GM19324 (cell line): Measurements from ENCODE around the gene TNIK.

Experiments
- ATAC-seq: cut with Tn5 transposase; IDR thresholded peaks from one replicate; pipeline ENCODE4 v1.9.1; 2021; ENCODE audit warnings: mild to moderate bottlenecking, moderate library complexity; ENCODE audit not compliant: unreplicated experiment, low FRiP score

The TNIK gene

DNA sequence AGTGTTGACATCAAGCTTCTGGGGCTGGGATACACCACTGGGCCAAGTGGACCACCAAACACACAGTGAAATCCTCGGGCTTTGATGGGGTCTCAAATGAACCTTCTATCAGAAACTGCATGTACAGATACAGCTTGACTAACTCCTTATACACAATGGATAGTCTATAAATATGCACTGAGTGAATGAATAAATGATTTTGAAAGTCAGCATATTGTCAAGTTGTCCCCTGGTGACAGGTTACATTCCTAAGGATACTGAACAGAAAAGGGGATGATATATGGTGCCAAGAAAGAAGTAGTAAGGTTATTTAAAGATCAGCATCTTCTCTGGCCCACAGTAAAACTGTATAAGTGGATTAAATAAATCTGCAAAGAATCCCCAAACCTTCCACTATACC lies 274.2 kb downstream of the TNIK start:
- no peak for ATAC-seq

DNA sequence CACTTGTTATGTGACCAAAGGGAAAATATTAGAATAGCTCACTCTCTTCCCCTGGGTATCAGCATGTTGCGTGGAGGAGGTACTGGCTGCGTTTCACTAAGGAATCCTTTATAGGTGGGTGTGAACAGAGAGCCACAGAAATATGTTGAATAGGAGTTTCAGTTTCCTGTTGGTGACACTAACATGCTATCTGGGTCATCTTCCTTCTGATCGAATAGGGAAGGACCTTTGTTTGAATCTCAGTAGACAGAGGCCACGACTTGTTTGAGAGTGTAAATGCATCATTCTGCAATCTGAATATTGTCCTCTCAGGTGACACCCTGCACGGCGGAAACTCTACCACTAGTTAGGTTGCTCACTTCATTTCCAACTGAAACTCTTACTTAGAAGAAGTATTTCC lies 275.8 kb downstream of the TNIK start:
- peak; percentile 51 for ATAC-seq

DNA sequence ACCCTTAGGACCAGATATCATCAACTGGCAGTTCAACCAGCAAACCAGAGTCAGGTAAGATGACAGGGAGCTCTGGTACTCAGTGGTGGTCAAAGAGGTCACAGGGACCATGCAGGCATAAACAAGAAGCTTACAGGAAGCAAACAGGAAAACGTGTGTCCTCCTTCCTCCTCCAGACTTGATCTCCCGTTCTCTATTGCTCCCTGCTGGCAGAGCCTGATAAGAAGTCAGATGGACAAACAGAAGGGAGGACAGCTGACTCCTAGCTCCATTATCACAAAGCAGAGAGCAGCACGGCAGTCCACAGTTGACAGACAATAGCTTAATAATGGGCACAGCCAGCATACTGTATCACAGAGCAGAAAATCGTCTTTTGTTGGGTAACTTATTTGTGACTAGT lies 277.2 kb downstream of the TNIK start:
- no peak for ATAC-seq

DNA sequence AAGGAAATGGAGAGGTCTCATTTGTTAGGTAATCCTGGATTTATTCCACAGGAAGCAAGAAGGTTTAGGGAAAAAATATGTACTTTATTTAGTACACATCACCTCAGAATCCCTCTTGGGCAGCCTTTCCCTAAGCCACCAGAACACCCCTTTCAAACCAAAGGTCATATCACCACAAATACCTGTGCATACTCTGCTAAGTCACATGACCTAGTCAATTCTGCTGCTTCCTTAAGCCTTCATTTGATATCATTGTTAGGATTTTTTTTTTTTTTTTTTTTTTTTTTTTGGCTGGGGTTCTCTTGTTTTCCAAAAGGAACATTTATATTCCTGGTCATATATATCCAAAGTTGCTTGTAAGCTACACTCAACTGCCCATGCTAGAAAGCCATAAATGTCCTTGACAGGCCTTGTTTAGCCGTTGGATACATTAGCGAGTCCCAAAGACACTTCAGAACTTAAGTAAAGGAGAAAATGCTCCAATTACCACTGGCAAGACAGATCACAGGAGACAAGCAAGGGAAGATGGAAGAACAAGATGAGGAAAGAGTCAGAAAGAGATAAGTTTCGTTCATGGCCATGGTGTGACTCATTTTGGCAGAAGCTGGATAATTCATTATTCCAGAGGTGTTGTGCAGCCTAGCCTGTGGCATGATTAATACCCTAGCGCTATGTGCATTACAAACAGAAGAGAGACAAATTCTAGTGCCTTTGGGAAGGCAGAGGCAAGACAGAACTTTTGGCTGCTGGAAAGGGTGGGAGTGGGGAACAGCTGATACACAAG lies 278.1 kb downstream of the TNIK start:
- ATAC-seq = no peak

DNA sequence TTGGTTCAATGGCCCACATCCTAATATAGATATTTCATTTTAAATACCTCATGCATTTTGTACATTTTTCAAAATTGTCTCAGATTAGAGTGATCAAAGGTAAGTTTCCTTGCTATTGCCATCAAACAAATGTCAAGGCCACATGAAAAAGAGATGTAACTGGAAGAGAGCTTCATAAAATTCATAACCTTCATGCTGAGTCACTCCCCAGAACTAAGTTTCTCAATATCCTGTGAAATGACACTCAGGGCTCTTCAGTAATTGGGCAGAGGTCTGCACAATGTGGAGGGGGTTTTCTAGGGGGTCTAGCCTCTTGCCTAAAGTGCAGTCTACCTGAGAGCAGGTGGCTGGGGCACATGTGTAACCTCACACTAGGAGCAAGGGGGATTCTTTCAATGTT lies 281.5 kb downstream of the TNIK start:
- no peak for ATAC-seq

DNA sequence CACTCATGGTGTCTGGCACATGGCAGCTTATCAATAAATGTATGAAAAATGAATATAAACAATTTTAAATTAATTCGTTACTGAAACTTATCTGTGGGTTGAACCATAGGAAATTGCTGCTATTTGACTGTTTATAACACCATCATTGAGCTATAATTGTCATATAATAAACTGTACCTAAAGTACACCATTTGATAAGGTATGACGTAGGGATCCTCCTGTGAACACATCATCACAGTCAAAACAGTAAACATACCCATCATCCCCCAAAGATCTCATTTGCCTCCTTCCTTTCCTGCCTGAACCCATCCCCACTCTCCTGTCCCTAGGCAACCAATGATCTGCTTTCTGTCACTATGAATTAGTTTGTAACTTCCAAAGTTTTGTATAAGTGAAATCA lies 282.7 kb downstream of the TNIK start:
- ATAC-seq = no peak

DNA sequence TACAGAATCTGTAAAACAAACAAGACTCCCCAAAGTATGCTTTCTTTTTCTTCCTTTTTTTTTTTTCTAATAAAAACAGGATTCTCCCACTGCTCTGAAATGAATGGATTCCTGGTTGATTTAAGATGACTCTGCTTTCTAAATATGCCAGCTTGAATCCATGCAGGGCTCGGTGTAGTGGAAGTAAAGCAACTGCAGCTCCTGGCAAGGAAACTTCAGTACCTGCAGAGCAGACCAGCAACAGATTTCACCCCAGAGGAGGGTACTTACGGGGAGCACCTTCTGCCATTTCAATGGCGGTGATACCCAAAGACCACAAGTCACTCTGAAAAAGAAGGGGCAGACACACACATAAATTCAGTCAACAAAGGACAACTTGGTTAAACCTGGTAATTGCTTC lies 283.1 kb downstream of the TNIK start:
- ATAC-seq = no peak

DNA sequence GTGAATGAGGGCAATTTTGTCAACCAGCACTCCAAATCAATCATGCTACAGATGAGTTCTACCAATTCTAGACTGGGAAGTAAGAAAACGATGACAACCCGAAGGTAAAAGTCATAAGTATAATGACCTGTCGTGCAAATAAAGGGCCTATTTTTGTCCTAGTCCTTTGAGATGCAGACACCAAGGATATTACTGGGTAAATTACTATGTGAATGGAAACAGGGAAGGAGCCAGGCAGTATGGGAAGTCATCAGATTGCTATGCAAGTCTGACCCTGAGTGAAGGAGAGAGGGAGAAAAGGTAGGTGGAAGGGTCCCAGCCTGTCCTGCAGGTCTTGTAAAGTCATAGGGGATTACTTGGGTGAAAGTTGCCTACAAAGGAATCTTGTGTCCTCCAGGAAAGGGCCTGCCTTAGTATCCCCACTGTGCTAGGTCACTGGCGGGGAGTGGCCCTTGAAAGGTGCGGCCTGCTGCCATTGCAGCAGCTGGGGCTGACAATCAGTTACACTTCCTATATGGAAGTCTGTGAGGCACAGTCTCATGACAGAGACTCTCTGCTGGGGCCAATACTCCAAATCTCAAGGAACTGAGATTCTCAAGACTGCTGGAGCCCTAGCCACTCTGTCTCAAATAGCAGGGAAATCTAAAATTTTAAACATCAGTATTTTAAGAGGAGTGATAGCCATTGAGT lies 283.8 kb downstream of the TNIK start:
- no peak for ATAC-seq

DNA sequence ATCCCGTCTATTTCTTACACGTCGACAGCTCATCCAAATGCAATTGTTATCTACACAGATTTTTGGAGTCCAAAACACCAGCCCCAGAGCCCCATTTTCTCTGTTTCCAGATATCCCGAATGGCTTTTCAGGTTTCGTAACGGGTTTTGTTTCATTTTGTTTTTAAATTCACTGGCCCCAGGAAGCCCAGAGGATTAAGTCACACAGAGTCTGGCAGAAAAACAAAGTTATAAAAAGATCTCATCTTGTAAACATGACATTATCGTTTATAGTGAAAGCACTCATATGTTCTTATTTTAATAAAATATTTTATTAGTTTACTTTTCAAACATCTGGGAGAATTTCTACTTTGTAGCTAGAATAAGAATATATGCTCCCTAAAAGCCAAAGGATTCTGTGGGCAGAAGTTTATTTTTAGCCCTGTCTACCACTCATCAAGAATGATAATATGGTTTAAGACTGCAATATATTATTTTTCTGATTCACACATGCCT lies 284.4 kb downstream of the TNIK start:
- no peak for ATAC-seq

DNA sequence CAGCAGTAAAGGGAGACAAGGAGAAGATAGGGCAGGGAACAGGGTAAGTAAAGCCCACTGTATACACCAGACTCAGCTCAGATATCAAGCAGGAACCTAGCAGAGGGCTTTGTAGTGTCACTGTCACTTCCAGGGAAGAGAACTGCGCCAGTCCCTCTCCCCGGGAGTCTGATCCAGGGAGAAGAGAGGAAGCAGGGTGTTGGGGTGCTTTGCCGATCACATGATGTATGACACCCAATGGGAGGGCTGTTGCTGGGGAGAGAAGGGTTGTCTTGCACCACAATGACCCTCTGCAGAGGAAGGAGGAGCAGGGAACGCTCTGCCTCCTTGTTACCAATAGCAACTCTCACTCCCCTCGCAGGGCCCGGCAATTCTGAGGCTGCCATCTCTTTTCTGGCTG lies 286.5 kb downstream of the TNIK start:
- ATAC-seq = no peak

DNA sequence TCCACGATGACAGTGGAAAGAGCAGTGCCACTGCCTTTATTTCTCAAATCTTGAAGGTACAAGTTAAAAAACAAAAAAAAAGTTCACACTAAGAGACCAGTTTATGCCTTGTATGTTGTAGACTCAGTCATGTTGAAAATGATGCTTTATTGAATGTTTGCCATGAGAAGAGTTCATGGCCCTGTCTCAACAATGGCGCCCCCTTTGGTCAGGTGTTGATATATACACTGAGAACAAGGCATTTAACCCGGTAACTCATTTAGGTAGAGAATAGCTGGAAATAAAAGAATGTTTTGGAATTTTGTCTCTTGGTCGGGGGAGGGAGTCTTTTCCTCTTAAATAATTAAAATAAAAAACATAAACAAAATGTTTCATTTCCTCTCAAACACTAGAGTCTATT lies 288.1 kb downstream of the TNIK start:
- ATAC-seq = no peak

DNA sequence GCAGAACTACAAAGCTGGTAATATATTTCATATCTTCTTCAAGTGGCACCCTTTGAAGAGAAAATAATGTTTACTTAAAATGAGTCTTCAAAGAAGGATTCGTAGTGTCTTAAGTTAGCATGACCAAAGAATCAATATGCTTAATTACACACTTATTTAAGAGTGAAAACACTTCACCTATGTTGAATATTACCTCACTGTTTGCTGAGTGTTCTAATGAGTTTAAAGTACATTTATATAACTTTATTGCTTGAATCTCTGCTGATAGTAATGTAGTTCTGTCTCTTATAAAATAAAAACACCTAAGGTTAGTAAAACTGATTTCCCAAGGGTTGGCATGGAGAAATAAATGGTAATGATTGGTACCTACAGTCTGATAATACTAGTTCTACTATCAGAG lies 290.3 kb downstream of the TNIK start:
- ATAC-seq = no peak

DNA sequence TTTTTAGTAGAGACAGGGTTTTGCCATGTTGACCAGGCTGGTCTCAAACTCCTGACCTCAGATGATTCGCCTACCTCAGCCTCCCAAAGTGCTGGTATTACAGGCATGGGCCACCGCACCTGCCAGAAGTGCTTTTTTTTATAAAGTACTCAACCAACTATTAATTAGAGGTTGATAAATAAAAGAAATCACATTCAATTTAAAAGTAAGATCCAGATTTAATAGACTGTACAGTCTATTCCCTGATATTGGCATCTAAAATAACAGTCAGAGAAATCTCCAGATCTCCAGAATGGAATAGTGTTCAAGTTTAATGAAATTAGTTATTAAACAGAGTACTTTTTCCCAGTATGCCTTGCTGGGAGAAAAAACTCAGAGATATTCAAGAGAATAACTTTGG lies 290.8 kb downstream of the TNIK start:
- no peak for ATAC-seq

DNA sequence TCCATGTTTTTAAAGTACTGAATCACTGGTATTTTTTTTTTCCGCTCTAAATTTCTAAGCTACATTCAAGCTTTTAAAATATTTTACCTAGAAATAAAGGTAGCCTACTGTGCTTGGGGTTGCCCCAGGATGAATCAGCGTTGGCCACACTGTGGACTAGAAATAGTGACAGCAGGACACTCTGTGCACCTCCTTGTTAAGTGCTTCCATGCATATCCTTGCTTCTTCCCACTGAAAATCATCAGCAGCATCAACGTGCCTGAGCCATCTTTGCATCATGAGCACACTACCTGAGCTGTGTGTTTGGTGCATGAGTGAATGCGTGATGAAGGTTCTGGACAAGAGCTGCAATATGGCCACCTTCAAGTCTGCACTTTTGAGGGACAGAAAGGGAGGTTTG lies 291.7 kb downstream of the TNIK start:
- ATAC-seq = no peak

DNA sequence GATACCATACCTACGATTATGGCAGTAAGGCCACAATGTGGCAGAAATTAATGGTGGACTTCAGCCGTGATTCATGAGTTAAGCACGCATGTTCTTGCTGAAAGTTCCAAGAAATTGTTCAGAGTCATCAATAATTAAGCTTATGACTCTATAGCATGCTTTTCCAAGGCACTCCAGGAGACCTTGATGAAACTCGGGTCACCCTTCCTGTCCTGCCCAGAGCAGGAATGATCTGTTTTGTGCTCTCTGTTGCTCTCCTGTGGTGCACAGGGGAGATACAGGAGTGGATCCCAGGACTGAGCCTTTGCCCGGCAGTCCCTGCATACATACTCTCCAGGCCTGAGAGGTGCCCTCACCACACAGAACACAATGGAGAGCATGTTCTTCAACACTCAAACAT lies 292.1 kb downstream of the TNIK start:
- no peak for ATAC-seq

DNA sequence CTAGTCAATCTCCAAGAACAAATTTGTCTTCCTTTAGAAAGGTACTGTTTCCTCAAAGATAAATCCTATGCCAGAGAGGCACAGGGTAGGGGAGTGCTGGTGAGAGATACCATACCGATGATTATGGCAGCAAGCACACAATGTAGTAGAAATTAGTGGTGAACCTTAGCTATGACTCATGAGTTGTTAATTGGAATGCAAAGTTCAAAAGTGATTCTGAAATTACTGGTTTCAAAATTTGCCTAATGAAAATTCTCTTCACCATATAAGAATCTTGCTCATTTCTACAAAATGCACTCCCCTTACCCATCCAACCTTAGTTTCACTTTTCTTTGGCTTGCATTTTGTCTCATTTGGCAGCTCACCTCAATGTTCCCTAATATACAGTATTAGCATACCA lies 294.2 kb downstream of the TNIK start:
- no peak for ATAC-seq

DNA sequence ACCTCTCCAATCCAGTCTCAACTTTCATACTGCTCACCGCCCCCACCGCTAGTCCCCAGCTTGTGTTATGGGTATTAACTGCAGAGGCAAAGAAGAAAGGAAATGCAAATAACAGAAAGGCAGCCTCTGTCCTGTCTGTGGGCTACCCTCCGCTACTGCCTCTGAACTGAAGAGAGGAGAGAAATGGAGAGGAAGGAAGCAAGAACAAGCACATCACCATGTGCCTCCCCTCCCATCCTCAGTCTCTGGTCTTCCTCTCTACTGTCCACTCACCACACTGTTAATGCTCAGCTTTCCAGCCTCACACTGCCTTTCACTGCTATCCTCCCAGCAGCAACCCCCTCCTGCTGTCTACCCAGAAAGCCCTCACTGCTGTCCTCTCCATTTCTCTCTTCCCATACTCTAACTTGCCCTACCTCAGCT lies 294.7 kb downstream of the TNIK start:
- ATAC-seq = no peak

DNA sequence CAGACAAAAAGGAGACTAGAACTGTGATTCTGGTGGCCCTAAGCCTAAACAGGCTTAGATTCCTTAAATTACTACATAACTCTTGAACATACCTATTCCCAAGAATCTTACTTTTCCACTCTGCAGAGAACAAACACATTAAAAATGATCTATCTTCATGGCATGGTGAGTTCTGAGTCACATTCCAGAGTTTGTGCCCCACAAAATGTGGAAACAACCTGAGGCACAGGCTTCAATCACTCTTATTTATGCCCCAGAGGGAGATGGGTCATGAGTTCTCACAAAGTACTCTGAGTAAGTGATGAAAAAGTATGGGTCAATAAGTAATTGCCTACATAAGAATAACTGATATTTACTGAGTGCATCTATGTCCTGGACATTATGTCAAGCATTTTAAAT lies 296.1 kb downstream of the TNIK start:
- ATAC-seq = no peak

DNA sequence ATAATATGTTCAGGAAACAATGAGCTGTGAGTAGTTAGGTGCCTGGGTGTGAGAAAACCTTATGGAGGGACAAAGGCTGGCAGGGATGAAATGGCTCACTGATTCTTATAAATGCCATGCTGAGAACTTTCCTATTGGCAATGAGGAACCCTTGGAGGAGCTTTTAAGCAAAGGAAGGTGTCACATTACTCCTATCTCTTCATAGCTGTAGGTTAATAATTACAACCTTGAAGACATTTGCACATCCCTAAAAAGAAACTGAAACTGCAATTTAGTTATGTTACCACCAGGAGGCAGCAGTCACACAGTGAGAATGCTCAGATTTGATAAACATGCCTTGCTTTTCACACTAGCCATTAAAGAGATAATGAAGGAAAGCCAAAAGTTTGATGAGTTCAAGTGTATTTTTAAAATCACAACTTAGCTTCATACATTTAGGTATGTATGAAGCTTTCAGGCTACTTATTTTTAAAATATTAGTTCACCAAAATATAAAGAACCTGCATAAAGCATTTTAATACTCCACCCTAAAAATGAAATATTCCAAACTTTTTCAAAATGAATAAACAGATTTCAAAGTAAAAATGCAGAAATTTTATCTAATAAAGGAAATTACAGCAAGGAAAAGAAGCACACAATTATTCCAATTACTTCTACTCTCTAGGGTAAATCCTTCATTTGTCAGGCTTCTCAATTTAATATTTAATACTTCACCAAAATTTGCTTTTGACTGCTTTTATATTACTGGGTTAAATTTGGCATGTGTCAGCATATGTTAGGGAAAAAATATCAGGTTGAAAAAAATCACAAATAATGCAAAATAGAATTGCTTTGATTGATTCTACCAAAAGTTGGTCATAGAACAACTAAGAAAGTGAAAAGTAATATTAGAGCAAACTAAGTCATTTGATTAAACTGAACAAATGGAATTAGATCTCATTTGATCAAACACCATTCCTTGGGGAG lies 296.8 kb downstream of the TNIK start:
- ATAC-seq = no peak

DNA sequence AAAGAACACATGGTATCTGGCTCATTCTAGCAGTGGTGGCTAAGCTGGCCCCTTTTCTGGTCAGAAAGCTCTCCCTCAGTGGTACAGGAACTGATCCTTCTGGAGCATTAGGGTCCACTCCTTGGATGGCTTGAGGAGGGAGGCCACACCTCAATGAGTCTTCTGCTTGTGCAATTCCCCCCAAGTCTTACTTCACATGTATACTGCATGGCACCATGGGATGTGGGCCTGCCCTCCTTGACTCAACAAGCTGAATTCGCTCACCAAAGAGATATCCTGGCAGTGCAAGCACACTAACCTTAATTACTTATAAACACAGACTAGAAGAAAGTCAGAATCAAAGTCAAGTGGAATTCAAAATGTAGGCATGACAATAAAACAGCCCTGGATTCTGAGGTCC lies 299.9 kb downstream of the TNIK start:
- ATAC-seq = no peak

DNA sequence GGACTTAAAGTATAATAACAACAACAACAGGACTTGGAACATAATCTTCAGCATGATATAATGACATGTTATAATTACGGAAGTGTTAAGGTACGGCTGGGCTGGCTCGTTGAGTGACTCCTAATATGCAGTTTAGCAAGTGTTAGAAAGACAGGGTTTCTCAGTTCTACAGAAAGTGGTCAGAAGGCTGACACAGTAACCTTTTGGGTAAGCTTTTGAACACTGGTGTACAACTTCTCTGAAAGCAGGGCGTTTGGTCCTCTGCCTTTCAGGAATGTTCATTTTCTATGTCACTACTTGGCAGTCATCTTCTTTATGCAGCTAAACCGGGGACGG lies 300.4 kb downstream of the TNIK start:
- no peak for ATAC-seq
